Dedifferentiated amniotic fluid mesenchymal stem cell (primary cell): Measurements from ENCODE around the gene DLG1.

Source experiments
- DNase-seq: peaks from one replicate; pipeline ENCODE4 v3.0.0-alpha.2; 2016; ENCODE audit errors: extremely low spot score

The DLG1 gene

DNA sequence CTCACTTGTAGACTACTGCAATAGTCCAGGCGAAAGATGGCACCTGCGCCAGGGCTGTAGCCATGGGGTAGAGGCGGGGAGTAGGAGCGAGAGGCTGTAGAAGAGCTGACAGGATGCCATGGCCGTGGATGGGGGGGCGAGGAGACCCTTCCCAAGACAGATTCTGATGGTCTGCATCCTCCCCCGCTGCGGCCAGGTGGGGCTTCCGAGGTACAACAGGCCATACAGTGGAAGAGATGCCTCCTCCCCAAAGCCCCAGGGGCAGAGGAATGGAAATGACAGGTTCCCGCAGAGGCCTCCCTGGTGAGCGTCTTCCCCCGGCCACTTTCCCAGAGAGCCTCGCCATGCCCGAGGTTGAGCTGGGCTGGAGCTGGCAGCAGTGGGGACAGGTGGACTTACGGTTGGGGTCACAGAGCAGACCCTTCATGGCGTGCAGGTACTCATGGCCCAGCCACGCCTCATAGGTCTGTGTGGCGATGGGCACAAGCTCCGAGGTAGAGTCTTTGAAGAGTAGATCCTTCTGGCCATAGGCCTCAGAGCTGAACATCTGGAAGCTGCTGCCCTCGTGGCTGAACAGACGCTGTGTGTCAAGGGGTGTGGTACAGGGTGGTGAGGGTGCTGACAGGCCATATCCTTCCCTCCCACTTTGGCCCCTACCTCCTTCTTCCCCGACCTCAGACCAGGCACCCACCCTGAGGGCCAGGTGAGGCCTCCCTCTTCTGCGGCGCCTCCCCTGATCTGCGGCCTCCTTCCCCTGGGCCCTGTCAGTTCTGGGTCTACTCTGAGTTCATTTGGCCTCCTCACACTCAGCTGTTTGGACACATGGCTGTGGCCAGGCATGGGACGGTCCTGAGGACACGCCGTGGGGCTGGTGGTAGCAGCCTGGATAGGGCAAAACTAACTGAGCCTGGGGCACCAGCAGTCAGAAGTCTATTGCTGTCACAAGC, 282.3 kb downstream of the DLG1 start:
- DNase-seq = no peak

DNA sequence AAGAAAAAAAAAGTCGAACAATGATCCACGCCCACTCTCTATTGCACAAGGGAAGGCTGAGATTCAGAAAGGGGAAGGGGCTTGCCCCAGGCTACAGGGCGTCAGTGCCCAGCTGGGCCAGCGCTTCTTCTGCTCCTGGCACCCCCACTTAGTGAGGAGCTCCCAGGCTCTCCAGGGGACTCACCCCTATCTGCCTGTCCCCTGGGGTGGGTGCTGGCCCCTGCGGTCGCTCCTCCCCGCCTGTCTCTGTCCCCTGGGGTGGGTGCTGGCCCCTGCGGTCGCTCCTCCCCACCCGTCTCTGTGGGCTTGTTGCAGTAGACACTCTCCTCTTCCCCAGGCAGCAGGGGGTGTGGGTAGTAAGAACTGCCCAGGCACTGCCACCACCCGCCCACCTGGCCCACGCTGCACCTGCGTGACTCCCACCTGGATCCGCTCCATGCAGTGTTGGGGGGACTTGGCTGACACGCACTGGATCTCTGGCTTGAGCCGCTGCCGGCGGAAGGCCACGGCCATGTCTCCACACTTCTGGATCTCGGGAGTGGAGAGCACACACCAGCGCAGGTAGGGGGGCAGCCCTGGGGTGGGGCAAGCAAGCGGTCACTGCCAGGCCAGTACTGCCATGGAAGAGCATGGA, 283.4 kb downstream of the DLG1 start:
- no peak for DNase-seq

DNA sequence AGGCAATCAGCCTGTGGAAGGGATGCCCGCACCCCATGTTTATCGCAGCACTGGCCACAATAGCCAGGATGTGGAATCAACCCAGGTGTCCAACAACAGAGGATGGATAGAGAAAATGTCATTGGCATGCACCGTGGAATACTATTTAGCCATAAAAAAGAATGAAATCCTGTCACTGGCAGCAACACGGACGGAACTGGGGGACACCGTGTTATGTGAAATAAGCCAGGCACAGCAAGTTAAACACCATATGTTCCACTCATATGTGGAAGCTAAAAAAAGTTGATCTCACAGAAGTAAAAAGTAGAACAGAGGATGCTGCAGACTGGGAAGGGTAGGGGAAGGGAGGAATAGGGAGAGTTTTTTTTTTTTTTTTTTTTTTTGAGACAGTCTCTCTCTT, 284.4 kb downstream of the DLG1 start:
- DNase-seq = no peak

DNA sequence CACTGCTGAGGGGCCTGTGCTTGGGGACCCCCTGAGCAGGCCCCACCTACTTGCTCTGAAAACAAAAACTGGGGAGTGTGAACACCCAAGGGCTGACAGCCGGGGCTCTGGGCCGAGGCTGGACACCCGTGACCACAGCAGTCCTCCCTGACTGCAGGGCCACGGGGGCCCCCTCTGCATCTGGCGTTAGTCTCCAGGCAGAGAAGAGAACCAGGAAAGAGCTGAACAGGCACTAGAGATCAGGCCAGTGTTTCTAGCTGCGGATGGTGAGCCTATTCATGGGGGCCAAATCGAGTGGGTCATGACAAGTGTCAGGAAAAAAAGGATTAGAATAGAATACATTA, 285.9 kb downstream of the DLG1 start:
- DNase-seq = no peak

DNA sequence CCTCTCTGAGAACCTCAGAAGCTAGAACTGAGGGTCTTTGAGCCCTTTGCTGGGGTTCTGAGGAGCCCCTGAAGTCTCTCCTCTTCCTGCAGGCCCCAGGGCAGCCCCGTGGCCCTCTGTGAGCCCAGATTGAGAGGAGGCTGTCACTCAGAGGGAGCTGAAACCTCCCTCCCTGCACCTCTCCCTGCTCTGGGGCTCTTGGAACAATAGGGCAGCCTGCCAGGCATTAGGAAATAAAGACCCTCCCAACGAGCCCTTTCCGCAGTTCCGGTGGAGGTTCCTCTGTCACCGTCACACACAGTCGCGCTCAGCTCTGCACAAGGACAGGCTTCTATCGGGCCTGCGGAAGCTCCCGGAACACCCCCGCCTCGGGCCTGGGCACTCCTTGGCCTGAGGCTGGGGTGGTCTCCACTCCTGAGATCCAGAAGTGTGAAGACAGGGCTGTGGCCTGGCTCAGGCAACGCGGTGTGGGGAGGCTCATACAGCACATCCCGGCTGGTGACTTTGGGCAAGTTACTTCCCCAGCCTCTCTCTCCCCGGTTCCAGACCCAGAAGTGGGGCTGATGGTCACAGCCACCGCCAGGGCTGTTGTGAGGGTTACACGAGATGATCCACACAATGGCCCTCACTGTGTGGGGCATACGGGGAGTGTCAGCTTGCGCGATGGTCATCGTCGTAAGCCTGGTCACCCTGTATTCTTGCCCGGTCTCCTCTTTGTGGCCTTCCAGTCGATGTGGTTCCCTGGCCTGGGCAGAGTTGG, 286.5 kb downstream of the DLG1 start:
- no peak for DNase-seq

DNA sequence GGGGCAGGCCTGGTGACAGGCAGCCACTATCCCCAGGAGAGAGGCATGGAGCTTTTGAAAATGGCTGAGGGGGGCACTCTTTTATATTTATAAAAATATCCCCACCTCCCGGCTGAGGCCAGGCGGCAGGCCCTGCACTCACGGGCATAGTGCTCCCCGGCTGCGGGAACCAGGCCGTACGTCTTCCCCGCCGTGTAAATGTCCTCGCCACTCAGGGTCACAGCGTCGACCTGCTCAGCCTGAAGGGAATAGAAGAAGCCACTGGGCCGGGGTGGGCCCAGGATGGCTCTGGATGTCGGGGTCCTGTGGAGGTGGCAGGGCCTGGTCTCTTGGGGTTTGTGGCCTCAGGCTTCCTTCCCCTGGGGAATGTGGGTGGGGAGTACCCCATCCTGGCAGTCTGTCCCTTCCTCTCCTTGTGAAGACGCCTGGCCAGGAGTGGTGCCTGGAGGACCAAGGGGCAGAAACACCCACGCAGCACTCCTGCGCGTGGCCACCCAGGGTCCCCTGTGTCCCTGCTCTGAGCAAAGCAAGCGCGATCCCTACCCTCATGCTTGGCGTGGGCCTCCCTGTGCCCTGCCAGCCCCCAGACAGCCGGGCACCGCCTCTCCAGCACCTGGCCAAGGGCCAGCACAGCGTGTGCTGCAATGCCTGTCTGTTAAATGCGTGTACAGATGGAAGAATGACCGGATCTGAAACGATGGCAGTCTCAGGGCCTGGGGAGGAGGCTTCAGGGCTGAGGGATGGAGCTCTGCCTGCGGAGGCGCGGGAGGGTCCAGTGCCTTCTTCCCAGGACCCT, 287.7 kb downstream of the DLG1 start:
- no peak for DNase-seq

DNA sequence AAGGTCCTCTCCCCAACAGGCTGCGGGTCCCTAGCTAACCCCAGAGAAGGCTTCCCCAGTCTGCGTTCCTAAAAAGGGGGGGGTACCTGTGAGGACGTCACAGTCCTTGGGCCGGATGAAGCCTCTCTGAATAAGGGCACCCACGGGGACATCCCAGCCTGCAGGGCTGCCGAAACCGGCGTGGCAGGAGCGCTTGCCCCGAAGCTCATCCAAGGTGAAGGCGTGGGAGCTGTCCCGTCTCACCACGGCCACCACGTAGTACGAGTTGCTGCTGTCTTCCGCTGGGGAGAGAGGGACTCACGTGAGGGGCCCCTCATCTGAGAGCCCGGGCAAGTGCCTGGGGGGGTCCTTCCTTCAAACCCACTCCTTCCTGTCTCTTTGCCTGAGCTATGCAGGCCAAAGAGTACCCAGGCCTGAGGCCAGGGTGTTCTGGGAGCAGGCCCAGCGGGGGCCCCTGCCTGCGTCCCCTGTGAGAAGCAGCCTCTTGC, 288.8 kb downstream of the DLG1 start:
- no peak for DNase-seq

DNA sequence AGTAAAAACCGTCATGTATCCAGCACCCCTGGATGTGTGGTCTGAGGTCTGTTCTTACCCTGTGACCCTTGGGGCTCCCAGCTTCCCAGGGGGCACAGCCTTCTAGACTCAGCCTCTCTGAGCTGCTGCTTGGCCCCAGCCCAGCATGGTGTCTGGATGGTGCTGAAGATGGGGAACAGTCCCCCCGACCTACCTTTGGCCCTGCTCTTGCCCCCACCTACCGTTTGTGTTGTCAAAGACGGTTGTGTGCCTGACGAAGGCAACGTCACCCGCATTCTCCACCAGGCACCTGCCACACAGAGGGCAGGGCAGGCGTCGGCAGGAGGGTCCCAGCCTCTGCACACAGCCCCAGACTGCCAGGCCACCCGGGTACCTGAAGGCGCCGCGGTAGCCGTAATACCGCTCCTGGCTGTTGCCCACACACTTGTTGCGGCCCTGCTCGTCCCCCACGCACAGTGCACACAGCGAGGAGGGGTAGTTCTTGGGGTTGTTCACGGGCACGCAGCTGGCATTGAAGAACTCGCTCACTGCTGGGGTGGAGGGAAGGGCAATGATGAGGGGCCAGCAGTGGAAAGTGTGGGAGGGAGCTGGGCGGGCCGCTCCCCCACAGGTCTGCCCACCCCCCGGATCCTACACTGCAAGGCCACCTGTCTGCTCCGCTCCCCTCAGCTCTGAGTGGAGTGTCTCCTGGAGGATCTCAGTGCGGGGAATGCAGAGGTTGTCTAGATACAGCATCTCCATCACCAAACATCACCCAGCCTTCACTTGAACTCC, 289.8 kb downstream of the DLG1 start:
- no peak for DNase-seq

DNA sequence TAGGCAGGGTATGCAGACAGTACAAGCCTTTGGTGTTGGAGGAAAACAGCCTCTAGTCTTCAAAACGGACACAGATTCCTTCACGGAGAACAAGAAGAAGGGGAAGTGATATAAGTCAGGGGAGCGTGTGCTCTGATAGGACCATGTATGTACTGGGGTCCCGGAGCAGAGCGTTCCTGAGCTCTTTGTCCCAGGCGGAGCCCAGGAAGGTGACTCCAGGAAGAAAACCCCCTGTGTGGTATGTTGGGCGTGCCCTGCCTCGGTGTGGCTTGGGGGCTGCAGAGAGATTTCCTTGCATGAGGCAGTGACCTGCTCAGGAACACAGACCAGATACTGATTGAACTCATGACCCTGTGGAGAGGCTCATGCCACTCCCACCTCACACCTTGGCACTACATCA, 290.5 kb downstream of the DLG1 start:
- DNase-seq = no peak

DNA sequence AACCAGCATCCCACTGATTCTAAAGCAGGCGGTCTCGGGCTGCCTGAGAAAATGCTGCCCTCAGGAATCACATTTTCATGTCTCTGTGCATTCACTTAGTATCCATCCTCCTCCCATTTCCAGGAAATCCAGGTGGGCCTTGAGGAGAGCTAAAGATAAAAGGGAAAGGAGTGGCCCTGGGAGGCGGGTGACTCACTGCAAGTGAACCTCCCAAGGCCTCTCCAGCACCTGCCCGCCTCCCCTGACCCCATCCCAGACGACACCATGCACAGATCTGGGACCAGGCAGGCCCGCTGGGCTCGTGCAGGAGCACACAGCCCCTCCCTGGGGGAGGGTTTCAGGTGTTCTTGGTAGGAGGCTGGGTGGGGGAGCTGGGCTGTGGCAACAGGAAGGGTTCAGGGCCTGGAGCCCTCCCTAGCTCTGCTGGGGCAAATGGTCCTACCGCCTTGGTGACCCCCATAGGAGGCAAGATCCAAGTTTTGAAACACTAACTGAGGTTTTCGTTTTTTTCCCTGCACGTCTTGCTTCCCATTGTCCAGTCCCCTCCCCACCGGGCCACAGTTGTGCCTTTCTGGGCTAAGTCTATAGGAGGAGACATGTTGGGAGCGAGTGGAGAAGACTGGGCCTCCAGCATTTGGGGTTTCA, 291.0 kb downstream of the DLG1 start:
- no peak for DNase-seq

DNA sequence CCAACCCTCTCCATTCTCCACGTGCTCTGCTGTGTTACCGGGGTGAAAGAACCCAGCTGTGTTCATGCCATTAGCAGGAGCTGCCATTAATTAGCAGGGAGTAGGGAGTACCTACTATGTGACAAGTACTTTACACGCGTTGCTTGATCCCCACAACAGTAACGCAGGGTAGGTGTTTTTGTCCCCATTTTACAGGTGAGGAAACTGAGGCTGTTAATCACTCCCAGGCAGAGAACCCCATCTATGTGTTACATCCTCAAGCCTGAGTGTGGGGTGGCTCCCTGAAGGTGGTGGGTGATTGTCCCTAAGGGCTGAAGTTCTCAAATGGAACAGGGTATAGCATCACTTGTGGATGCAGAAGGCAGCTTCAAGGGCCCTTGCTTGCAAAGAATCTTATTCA, 291.6 kb downstream of the DLG1 start:
- DNase-seq = no peak

DNA sequence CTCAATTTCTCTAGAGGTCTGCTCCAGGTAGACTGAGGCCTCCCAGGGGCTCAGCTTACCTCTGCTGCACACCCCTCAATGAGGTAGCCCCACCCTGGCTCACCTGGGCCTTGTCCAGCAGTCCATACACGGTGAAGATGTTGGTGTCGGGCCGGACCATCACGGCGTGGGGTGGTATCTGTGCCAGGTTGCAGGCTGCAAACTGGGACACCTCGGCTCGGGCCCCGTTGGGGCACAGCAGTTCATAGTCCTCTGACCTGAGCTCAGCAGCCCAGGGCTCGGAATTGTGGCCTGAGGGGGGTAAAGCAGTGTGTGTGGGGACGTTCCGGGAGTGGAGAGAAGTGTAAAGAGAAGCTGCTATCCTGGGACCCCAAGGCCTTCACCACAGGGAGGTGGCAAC, 292.0 kb downstream of the DLG1 start:
- no peak for DNase-seq

DNA sequence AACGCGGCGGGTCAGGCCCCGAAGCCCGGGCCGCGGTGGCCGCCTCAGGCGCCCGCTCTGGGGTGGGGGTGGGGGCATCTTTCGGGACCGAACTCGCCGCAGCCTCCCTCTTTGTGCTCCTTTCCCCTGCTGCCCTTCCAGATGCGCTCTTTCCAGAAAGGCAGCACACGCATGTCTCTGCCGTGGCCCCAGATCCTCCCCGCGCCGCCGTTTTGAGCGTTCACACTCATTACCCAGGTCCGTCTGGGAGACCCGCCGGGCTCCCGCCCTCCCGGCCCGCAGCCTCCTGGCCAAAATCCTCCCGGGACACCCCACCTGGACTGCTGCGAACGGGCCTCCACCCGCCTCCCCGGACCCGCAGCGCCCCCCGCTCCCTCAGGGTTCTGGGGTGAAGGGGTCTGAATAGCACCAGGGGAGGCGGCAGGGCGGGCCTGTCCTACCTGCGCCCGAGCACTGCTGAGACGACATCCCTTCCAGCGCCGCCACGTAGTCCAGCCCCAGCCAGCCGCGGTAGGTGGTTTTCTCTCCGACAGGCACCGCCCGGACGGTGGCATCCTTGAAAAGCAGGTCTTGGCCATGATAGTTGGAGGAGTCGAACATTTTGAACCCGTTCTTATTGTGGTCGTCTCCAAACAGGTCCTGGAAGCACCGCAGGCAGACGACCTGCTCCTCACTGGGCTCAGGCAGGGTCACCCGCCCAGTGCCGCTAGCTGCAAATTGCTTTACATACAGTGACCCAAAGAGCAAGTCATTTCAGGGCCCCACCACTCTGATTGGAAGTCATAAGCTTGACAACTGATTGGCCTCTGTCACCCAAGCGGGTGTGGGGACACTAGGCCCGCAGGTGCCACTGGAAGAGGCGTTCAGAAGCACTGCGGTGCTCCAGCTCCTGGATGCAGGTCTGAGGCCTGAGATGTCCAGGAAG, 294.7 kb downstream of the DLG1 start:
- DNase-seq = no peak

DNA sequence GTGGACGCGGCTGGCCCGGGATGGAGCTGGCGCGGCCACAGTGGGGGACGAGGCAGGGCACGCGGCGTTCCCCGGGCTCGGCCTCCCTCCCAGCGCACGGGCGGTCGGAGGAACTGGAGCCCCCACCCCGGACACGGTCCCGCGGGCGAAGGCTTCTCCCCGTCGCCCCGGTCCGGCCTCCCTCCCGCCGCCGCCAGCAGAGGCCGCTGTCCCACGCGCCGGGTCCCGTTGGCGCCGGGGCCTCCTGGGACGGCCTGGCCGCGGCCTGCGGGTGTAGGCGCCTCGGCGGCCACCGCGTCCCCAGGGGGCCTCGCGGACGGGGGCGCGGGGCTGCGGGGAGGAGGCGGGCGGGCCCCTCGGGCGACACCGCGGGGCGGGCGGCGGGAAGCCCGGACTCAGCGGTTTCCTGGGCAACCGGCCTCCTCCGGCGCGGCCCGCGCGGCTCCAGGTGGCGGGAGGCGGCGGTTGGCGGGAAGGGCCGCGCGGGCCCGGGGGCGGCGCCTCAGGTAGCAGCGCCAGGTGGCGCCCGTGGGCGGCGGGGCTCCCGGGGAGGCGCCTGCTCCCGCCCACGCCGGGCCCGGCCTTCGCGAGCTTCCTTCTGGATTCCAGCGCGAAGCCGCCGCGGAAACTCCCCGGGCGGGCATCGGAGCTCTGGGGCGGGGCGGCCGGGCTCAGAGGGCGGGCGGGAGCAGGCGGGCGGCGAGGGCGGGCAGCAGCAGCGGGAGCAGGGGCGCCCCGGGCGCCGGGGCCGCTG, 295.5 kb downstream of the DLG1 start:
- peak; percentile 51 for DNase-seq

DNA sequence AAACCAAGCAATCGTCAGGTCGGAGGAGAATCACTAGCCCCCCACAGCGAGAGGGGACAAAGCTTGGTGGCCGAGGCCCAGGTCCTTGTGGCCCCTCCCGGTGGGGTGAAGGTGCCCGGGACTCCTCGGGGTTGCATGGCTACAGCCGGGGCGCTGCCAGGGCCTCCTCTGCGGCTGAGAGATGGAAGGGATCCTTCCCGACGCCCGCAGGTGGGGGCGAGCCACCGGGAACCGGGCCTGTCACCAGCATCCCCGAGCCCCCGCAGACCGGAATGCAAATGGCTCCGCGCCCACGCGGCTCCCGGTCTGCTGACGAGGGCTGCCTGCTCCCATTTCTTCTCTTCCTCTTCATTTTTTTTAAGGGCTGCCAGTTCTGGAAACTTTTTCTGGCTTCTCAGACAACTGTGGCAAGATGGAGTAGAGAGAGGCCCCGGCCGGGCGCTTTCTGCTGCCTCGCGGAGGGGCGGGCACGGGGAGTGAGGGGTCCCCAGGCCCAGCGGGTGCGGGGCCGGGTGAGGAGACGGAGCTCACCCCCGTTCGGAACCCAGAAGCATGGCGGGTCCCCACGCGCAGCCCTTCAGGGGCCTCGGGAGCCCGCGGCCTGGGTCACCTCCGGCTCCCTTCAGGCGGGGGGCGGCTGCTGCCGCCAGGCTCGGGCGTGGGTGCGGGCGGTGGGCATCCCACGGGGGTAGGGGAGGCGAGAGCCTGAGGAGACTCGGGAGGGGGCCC, 296.3 kb downstream of the DLG1 start:
- DNase-seq = no peak

DNA sequence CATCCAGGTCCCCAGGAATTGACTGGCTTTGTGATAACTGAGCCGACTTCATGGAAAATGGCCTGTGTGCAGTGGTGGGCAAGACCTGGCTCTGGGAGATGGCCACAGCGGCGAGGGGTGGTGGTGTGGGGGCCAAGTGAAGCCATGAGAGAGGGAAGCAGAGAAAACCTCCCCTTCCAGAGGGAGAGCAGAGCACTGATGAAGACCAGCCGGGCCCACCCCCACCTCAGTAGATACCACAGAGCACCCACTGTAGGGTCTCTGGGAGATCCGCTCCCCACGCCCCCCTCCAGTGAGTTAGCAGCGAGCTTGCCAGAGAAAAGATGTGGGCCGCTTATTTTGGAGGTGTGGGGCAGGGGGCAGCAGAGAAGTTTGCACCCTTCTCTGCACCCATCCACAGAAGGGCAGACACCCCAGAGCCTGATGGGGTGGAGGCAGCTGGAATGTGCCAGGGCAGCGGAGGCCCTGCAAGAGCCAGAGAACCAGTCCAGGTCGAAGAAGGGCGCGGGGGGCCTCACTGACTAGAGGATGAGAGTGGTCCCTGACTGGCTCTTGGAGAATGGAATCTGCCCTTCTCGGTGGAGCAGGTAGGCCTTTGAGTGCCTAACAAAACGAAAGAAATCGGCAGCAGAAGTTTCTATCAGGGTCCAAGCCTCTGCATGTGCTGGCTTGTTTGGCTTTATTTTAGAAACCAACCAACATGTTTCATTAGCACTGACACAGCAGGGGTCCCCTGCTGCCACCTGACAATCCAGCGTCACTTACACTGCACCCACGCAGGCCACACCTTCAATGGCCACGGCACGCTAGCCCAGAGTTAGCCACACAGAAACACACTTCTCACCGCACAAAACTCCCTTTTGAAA, 297.1 kb downstream of the DLG1 start:
- no peak for DNase-seq

DNA sequence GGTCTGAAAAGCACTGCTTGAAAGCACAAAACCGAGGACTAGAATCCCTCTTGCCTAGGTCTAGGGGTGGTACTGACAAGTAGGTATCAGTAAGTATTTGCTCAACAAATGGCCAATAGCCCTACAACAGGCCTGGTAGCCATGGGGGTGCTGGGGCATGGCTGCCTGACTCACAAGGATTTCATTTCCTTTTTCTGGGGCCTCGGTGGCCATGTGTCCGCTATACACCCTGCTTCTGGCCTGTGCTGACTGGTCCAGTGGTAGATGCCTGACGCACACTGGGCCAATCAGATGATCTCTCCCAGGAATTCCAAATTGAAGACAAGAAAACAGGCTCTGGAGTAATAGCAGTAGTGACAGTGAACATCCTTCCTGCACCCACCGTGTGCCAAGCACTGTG, 298.2 kb downstream of the DLG1 start:
- DNase-seq = no peak
